GM12878 (cell line): ENCODE results near the gene CNTN4. TPM values are rescaled to one million over a fixed set of nuclear protein-coding genes. Genes with fewer than 3 reads are reported as not detected.

Experiments used
- ATAC-seq: fragments of 200-7000 bp; cut with Tn5 transposase; 3 replicates; pipeline ENCODE4 v1.9.1; 2020; ENCODE audit warnings: mild to moderate bottlenecking, moderate library complexity
- BruUV-seq: library from RNA; stranded (reverse); fragments of 400-500 nt; replicated peaks from 2 replicates; lab custom pipeline; 2021; lab: Mats Ljungman, UMichigan
- CTCF ChIA-PET: fragments of 300-600 bp; sonication (Branson Sonifier 250); formaldehyde crosslinking; extraction: SDS; loops from one replicate; lab custom pipeline; 2021; ENCODE audit warnings: inconsistent platforms; lab: Yijun Ruan, JAX
- POLR2A ChIA-PET: fragments of 350-600 bp; formaldehyde crosslinking; extraction: SDS; loops from one replicate; lab custom pipeline; 2021; ENCODE audit warnings: inconsistent platforms; lab: Charles Lee
- RAD21 ChIA-PET: fragments of 300-600 bp; sonication (Branson Sonifier 250); formaldehyde crosslinking; loops from one replicate; lab custom pipeline; 2023; ENCODE audit warnings: antibody characterized with exemption; ENCODE audit not compliant: unreplicated experiment; lab: Charles Lee
- SMC1A ChIA-PET: fragments of 300-600 bp; sonication (Branson Sonifier 250); formaldehyde crosslinking; loops from one replicate; lab custom pipeline; 2023; ENCODE audit not compliant: unreplicated experiment, uncharacterized antibody; lab: Charles Lee
- DNase-seq: peaks from one replicate; pipeline ENCODE4 v3.0.0-alpha.2; 2011; ENCODE audit warnings: low read depth, low spot score
- FAIRE-seq: peaks from 3 replicates; lab custom pipeline; 2011; peaks lifted over from hg19 to GRCh38; lab: Jason Lieb, UNC
- H2AFZ ChIP-seq: 2 replicates; pipeline ENCODE4 v1.6.0; 2011; ENCODE audit warnings: low read depth, low read length, control low read depth; ENCODE audit not compliant: control insufficient read depth
- H3K27ac ChIP-seq: 2 replicates; pipeline ENCODE4 v1.5.1; 2011; ENCODE audit warnings: control low read depth; ENCODE audit not compliant: control insufficient read depth, insufficient read depth
- H3K27me3 ChIP-seq, 2 experiments: replicated peaks in 1 of 2; 2 replicates each; pipeline versions ENCODE4 v1.6.0 to v1.6.1; 2011; ENCODE audit warnings: low read length in 1 of 2; ENCODE audit not compliant: control insufficient read depth in 2 of 2, insufficient read depth in 2 of 2
- H3K36me3 ChIP-seq, 2 experiments: 2 replicates each; pipeline ENCODE4 v1.5.1; 2011; ENCODE audit warnings: low read length in 1 of 2; ENCODE audit not compliant: control insufficient read depth in 2 of 2, insufficient read depth in 2 of 2
- H3K4me1 ChIP-seq: 2 replicates; pipeline ENCODE4 v1.6.1; 2011; ENCODE audit warnings: mild to moderate bottlenecking, low read length, moderate library complexity, mixed read lengths; ENCODE audit not compliant: control insufficient read depth, insufficient read depth
- H3K4me2 ChIP-seq: 2 replicates; pipeline ENCODE4 v1.6.0; 2011; ENCODE audit warnings: control low read depth; ENCODE audit not compliant: control insufficient read depth, insufficient read depth
- H3K4me3 ChIP-seq: fragments of 200-600 bp; sonication (generic); 2 replicates; pipeline ENCODE4 v1.5.1; 2016
- H3K79me2 ChIP-seq: 2 replicates; pipeline ENCODE4 v1.6.0; 2011; ENCODE audit warnings: low read length; ENCODE audit not compliant: control insufficient read depth, insufficient read depth
- H3K9ac ChIP-seq: 2 replicates; pipeline ENCODE4 v1.8.0; 2011; ENCODE audit warnings: low read length, control low read depth, mixed read lengths; ENCODE audit not compliant: control insufficient read depth, insufficient read depth
- H3K9me3 ChIP-seq: replicated peaks from 3 replicates; pipeline ENCODE4 v1.5.1; 2011; ENCODE audit warnings: mild to moderate bottlenecking, low read length; ENCODE audit not compliant: control insufficient read depth, insufficient read depth
- H4K20me1 ChIP-seq: 2 replicates; pipeline ENCODE4 v1.6.0; 2011; ENCODE audit not compliant: control insufficient read depth, insufficient read depth
- CBFB ChIP-seq: IDR thresholded peaks from 2 replicates; pipeline ENCODE4 v1.6.1; 2016; ENCODE audit warnings: antibody characterized with exemption, low read depth
- CREM ChIP-seq: IDR thresholded peaks from 2 replicates; pipeline ENCODE4 v1.6.1; 2014; ENCODE audit warnings: antibody characterized with exemption, low read depth
- CTCF ChIP-seq, 3 experiments: IDR thresholded peaks in 2 of 3; conservative IDR thresholded peaks in 1 of 3; 2 replicates each; pipeline ENCODE4 v1.5.1; 2011; ENCODE audit warnings: low read depth in 3 of 3, low read length in 3 of 3, mild to moderate bottlenecking in 3 of 3, control low read depth in 2 of 3, moderate library complexity in 2 of 3, inconsistent platforms in 1 of 3, mixed read lengths in 1 of 3; ENCODE audit not compliant: control insufficient read depth in 2 of 3, insufficient read depth in 1 of 3; ENCODE audit errors: extremely low read depth in 1 of 3
- HDAC2 ChIP-seq: fragments of 200-600 bp; sonication (generic); IDR thresholded peaks from 2 replicates; pipeline ENCODE4 v1.6.1; 2017
- KDM1A ChIP-seq: fragments of 200-600 bp; sonication (generic); IDR thresholded peaks from 2 replicates; pipeline ENCODE4 v1.6.1; 2016; ENCODE audit warnings: borderline replicate concordance
- KLF5 ChIP-seq: fragments of 450-650 bp; IDR thresholded peaks from 2 replicates; pipeline ENCODE4 v1.6.1; 2014; ENCODE audit warnings: mild to moderate bottlenecking; ENCODE audit not compliant: partially characterized antibody
- NFIC ChIP-seq: IDR thresholded peaks from 2 replicates; pipeline ENCODE4 v1.6.1; 2012; ENCODE audit warnings: low read depth, mild to moderate bottlenecking, inconsistent platforms, low read length, moderate library complexity
- PAX8 ChIP-seq: fragments of 450-650 bp; IDR thresholded peaks from 2 replicates; pipeline ENCODE4 v1.6.1; 2017; ENCODE audit warnings: mild to moderate bottlenecking, moderate library complexity
- POLR2AphosphoS5 ChIP-seq: IDR thresholded peaks from 2 replicates; pipeline ENCODE4 v1.6.1; 2011; ENCODE audit warnings: mild to moderate bottlenecking, low read length, inconsistent platforms
- RELA ChIP-seq: fragments of 450-650 bp; IDR thresholded peaks from 2 replicates; pipeline ENCODE4 v1.8.0; 2014; ENCODE audit warnings: borderline replicate concordance; ENCODE audit not compliant: partially characterized antibody
- REST ChIP-seq: IDR thresholded peaks from 2 replicates; pipeline ENCODE4 v1.6.1; 2012; ENCODE audit warnings: mild to moderate bottlenecking, low read depth, low read length
- RFX5 ChIP-seq: IDR thresholded peaks from 2 replicates; pipeline ENCODE4 v1.6.1; 2011; ENCODE audit warnings: low read depth, low read length, improper control_type of control experiment
- SIN3A ChIP-seq: IDR thresholded peaks from 2 replicates; pipeline ENCODE4 v1.6.1; 2012; ENCODE audit warnings: low read depth, low read length, improper control_type of control experiment
- SKIL ChIP-seq: fragments of 450-650 bp; IDR thresholded peaks from 2 replicates; pipeline ENCODE4 v1.6.1; 2017; ENCODE audit warnings: mild to moderate bottlenecking, low read depth, inconsistent platforms; ENCODE audit not compliant: poor library complexity, severe bottlenecking
- STAT1 ChIP-seq: fragments of 450-650 bp; conservative IDR thresholded peaks from 2 replicates; pipeline ENCODE4 v1.6.1; 2014; ENCODE audit warnings: antibody characterized with exemption, mild to moderate bottlenecking
- SUZ12 ChIP-seq: fragments of 200-600 bp; sonication (generic); IDR thresholded peaks from one replicate; pipeline ENCODE4 v1.6.1; 2018; ENCODE audit warnings: antibody characterized with exemption, mild to moderate bottlenecking; ENCODE audit not compliant: unreplicated experiment
- ZBTB33 ChIP-seq: fragments of 450-650 bp; IDR thresholded peaks from 2 replicates; pipeline ENCODE4 v1.6.1; 2017; ENCODE audit warnings: mild to moderate bottlenecking
- WGBS: methylation state at CpG from one replicate; pipeline ENCODE4 v1.1.6; 2016; ENCODE audit warnings: low lambda C conversion rate; ENCODE audit not compliant: insufficient replicate concordance, insufficient coverage; ENCODE audit errors: missing lambda C conversion rate; 5-methylcytosine and 5-hydroxymethylcytosine counted together
- in situ Hi-C: fragments of 300-500 bp; cut with MboI; formaldehyde crosslinking; loops from 9 replicates; pipeline ENCODE4 v1.14.3; 2018; ENCODE audit warnings: mixed read lengths
- intact Hi-C: fragments of 100-400 bp; cut with micrococcal nuclease; formaldehyde crosslinking; loops from one replicate; pipeline ENCODE4 v1.14.2; 2022; ENCODE audit not compliant: unreplicated experiment
- polyA plus RNA-seq, 11 experiments: library from polyadenylated mRNA; depleted of rRNA in 4 of 11; unstranded in 6 of 11; stranded (reverse) in 5 of 11; fragments of >200 nt; fragmentation: Nextera tagmentation in 4 of 11; fragmentation: Illumina TruSeq in 1 of 11; extraction: Ambion mirVana in 4 of 11; extraction: Trizol in 1 of 11; gene quantifications; 1 replicate in 1 of 11; 2 replicates in 10 of 11; pipeline versions ENCODE4 v1.2.1 to v1.2.3, GENCODE V29; 2011 to 2016; ENCODE audit warnings: inconsistent platforms in 2 of 11, missing spikeins in 2 of 11, low read depth in 1 of 11
- total RNA-seq, 4 experiments: library from RNA; depleted of rRNA in 3 of 4; stranded (reverse); fragments of >200 nt in 3 of 4; fragmentation: Illumina TruSeq in 1 of 4; extraction: Trizol in 1 of 4; gene quantifications; 2 replicates each; pipeline versions ENCODE4 v1.2.1 to v1.2.3, GENCODE V29; 2013 to 2021

CNTN4 gene
- total and polyA plus RNA-seq, 10 of the 15 experiments (the other 5 are each of a cell fraction or from before 2014, with no cell fraction given) = 0.05 to 0.43 (median 0.15) TPM; not detected in 1

DNA sequence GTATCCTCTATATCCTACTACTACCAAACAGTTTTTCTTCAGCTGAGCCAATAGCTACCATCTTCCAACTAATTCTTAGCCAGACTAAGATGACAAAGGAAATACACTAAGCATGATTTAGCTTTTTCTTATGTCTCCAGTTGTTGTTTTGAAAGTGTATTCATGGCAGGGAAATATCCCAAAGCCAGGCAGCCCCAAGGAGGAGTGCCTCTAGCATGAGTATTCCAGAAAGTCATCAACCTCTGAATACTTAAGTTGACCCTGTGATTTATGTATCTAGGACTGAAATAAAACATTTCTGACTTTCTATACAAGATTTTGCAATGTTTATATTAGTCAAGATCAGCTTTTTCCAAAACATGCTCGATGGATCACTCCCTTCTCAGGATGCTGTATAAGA, 562.4 kb downstream of the CNTN4 start:
- no peak for FAIRE-seq
- in situ Hi-C loops = no loop called here
- ChIA-PET POLR2A (no interaction called here), CTCF (interaction anchor here (0.6 kb wide), 1 partner anchor 529 kb away, joined by 4 read pairs; no protein-coding TSS in a partner anchor), SMC1A (no interaction called here), RAD21 (no interaction called here)
- BruUV-seq = no TSS peak
- H3K9ac ChIP-seq = no peak overlapping the region
- no peak for DNase-seq
- H2AFZ ChIP-seq = no peak overlapping the region
- H3K36me3 ChIP-seq = no peaks in the 10 kb centered on the region
- no peaks in the 10 kb centered on the region for H3K9me3 ChIP-seq
- no peaks in the 10 kb centered on the region for H3K4me1 ChIP-seq
- H3K27me3 ChIP-seq = no peaks in the 10 kb centered on the region
- H3K79me2 ChIP-seq = no peaks in the 10 kb centered on the region
- ATAC-seq = no peak
- intact Hi-C loops = no loop called here
- WGBS = 5% methylated on average over 1 of the region's 1 CpG
- H4K20me1 ChIP-seq = no peaks in the 10 kb centered on the region
- H3K4me3 ChIP-seq = no peak overlapping the region
- H3K27ac ChIP-seq = no peak overlapping the region
- no peak overlapping the region for H3K4me2 ChIP-seq
- no peak for TF ChIP-seq CBFB
- no peak for TF ChIP-seq SIN3A
- no peak for TF ChIP-seq CREM
- no peak for TF ChIP-seq RELA
- no peak for TF ChIP-seq RFX5
- TF ChIP-seq SUZ12 = no peak
- no peak for TF ChIP-seq KLF5
- TF ChIP-seq NFIC = no peak
- no peak for TF ChIP-seq SKIL
- no peak for TF ChIP-seq REST
- TF ChIP-seq CTCF (IDR thresholded peaks at IDR 0.05 in 2 of 3, conservative IDR thresholded peaks at IDR 0.05 in 1 of 3; ENCODE audit: control insufficient read depth in 2 of 3, extremely low read depth in 1 of 3, insufficient read depth in 1 of 3, low read depth in 3 of 3, low read length in 3 of 3) = no peak
- no peak for TF ChIP-seq POLR2AphosphoS5
- TF ChIP-seq ZBTB33 = no peak
- no peak for TF ChIP-seq KDM1A
- TF ChIP-seq PAX8 = no peak
- TF ChIP-seq STAT1 = no peak
- no peak for TF ChIP-seq HDAC2
